Vagina (tissue), 2 donors: ENCODE measurements around the gene AZIN2. TPM values are rescaled to one million over a fixed set of nuclear protein-coding genes. Genes with fewer than 3 reads are reported as not detected.

Experiments used
- DNase-seq, 2 donors: peaks; one replicate each; pipeline ENCODE4 v3.0.0-alpha.2; 2017; ENCODE audit errors: extremely low spot score in 2 of 2
- H3K27ac ChIP-seq: fragments of 200-600 bp; sonication (generic); one replicate; pipeline ENCODE4 v1.5.1; 2019
- H3K27me3 ChIP-seq: fragments of 200-600 bp; sonication (generic); one replicate; pipeline ENCODE4 v1.5.1; 2019
- H3K36me3 ChIP-seq, 2 donors: fragments of 200-600 bp; sonication (generic); one replicate each; pipeline ENCODE4 v1.5.1; 2017 to 2019
- H3K4me1 ChIP-seq: fragments of 200-600 bp; sonication (generic); one replicate; pipeline ENCODE4 v1.5.1; 2019
- H3K4me3 ChIP-seq, 2 donors: fragments of 200-600 bp; sonication (generic); 1 replicate in 1 of 2; 2 replicates in 1 of 2; pipeline ENCODE4 v1.5.1; 2016 to 2019
- H3K9me3 ChIP-seq: fragments of 200-600 bp; sonication (generic); one replicate; pipeline ENCODE4 v1.5.1; 2019
- POLR2A ChIP-seq, 2 donors: fragments of 450-650 bp; IDR thresholded peaks; one replicate each; pipeline ENCODE4 v1.6.1; 2017; ENCODE audit warnings: antibody characterized with exemption in 2 of 2, mild to moderate bottlenecking in 2 of 2, moderate library complexity in 2 of 2
- POLR2AphosphoS5 ChIP-seq, 2 donors: sonication (generic); formaldehyde crosslinking; IDR thresholded peaks; one replicate each; pipeline ENCODE4 v1.9.0; 2017; ENCODE audit warnings: antibody characterized with exemption in 2 of 2, mild to moderate bottlenecking in 2 of 2, low read depth in 1 of 2; ENCODE audit not compliant: insufficient read depth in 1 of 2
- intact Hi-C: fragments of 100-400 bp; cut with DNase I; formaldehyde crosslinking; loops from one replicate; pipeline ENCODE4 v1.15.1; 2023
- total RNA-seq: library from RNA; depleted of rRNA; stranded (reverse); fragments of >200 nt; gene quantifications from one replicate; pipeline ENCODE4 v1.2.3, GENCODE V29; 2016
- TF ChIP-seq, protein P1 (sequence below), 3 experiments: fragments of 450-650 bp in 2 of 3; fragments of 200-600 bp in 1 of 3; sonication (generic) in 1 of 3; IDR thresholded peaks; one replicate each; pipeline ENCODE4 v1.5.1; 2017 to 2019; ENCODE audit warnings: antibody characterized with exemption in 3 of 3, mild to moderate bottlenecking in 2 of 3, moderate library complexity in 2 of 3

Gene AZIN2
- total RNA-seq, 1 donor from 2014 or later: 7.9 TPM

DNA sequence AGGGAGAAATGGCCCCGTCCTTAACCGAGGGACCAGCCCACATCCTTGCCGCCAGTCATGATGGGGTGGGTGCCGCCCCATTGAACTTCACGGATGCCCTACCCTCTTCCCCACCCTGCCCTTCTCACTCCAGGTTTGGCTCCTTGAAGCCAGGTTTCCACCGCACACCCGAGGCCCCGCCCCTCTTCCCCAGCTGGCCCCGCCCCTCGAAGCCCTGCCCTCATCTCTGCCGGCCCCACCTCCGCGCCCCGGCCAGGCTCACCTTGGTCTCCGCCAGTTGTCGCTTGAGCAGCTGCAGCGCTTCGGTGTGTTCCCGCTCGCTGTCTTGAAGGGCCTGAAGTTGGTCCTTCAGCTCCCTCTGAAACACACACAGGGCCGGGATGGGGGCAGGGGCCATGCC, 84.3 kb downstream of the AZIN2 start:
- DNase-seq: no peak
- peaks cover 0 to 5% of the 10 kb centered on the region in 2 donors for H3K36me3 ChIP-seq

DNA sequence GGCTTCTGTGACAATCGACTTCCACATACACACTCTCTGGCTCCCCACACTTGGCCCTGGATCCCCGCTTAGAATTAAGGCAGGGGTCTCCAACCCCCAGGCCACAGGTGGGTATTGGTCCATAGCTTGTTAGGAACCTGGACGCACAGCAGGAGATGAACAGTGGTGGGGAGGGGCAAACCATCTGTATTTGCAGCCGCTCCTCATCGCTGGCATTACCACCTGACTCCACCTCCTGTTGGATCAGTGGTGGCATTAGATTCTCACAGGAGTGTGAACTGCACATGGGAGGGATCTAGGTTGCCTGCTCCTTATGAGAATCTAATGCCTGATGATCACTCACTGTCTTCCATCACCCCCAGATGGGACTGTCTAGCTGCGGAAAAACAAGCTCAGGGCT, 84.9 kb downstream of the AZIN2 start:
- Histone ChIP-seq H3K27me3 (no peaks in the 10 kb centered on the region), H3K9me3 (no peaks in the 10 kb centered on the region), H3K36me3 (peaks cover 0 to 5% of the 10 kb centered on the region in 2 donors), H3K4me3 (no peak overlapping the region), H3K27ac (no peak overlapping the region), H3K4me1 (no peaks in the 10 kb centered on the region)
- no peak for DNase-seq
- intact Hi-C loops: no loop called here
- TF ChIP-seq POLR2AphosphoS5 (IDR thresholded peaks at IDR 0.05; ENCODE audit: insufficient read depth in 1 of 2, low read depth in 1 of 2) (no peak), POLR2A (IDR thresholded peaks at IDR 0.05) (no peak)
- TF ChIP-seq, protein P1, sequence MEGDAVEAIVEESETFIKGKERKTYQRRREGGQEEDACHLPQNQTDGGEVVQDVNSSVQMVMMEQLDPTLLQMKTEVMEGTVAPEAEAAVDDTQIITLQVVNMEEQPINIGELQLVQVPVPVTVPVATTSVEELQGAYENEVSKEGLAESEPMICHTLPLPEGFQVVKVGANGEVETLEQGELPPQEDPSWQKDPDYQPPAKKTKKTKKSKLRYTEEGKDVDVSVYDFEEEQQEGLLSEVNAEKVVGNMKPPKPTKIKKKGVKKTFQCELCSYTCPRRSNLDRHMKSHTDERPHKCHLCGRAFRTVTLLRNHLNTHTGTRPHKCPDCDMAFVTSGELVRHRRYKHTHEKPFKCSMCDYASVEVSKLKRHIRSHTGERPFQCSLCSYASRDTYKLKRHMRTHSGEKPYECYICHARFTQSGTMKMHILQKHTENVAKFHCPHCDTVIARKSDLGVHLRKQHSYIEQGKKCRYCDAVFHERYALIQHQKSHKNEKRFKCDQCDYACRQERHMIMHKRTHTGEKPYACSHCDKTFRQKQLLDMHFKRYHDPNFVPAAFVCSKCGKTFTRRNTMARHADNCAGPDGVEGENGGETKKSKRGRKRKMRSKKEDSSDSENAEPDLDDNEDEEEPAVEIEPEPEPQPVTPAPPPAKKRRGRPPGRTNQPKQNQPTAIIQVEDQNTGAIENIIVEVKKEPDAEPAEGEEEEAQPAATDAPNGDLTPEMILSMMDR (IDR thresholded peaks at IDR 0.05): no peak

More for the DNA sequence above, 84.3 kb downstream of the AZIN2 start:
- H3K4me1 ChIP-seq: no peaks in the 10 kb centered on the region
- intact Hi-C loops: no loop called here
- H3K9me3 ChIP-seq: no peaks in the 10 kb centered on the region
- no peak overlapping the region for H3K27ac ChIP-seq
- TF ChIP-seq, protein P1 (IDR thresholded peaks at IDR 0.05): no peak
- no peak for TF ChIP-seq POLR2AphosphoS5 (IDR thresholded peaks at IDR 0.05; ENCODE audit: insufficient read depth in 1 of 2, low read depth in 1 of 2)
- no peak for TF ChIP-seq POLR2A (IDR thresholded peaks at IDR 0.05)
- no peak overlapping the region for H3K4me3 ChIP-seq
- H3K27me3 ChIP-seq: no peaks in the 10 kb centered on the region

DNA sequence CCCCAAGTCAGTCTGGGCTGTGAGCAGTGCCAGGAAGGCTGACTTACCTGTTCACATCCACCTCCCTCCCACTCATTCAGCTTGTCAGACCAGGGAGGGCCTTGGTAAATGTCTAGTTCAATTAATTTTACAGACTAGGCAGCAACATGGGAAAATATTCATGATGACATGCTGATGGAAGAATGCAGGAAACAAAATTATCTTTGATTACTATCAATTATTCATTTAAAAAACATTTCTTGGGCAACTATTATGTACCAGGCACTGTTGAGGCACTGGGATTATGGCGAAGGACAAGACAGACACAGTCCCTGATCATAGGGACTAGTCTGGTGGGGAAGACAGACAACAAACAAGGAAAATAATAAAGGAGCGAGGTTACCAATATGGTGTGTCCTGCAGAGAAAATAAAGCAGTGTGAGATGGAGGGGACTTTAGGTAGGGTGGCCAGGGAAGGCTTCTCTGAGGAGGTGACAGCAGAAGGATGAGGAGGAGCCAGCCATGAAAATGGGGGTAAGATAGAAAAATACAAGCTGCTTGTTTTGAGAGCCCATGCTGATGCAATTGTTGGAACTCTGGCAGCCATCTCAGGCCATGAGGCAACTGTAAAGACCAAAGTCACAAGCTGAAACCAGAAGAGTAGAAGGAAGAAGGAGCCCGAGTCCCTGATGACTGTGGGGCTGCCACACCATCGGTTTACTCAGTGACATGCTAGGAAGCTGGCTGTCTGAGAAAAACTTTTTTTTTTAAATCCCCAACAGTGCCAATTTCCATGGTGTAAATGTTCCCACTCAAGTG, 86.9 kb downstream of the AZIN2 start:
- Histone ChIP-seq H3K27ac (no peak overlapping the region), H3K4me3 (no peak overlapping the region), H3K36me3 (peaks cover 0 to 5% of the 10 kb centered on the region in 2 donors), H3K4me1 (no peaks in the 10 kb centered on the region), H3K9me3 (no peaks in the 10 kb centered on the region), H3K27me3 (no peaks in the 10 kb centered on the region)
- intact Hi-C loops: no loop called here
- no peak for DNase-seq
- TF ChIP-seq POLR2A (IDR thresholded peaks at IDR 0.05) (no peak), POLR2AphosphoS5 (IDR thresholded peaks at IDR 0.05; ENCODE audit: insufficient read depth in 1 of 2, low read depth in 1 of 2) (no peak)
- TF ChIP-seq, protein P1 (IDR thresholded peaks at IDR 0.05): no peak

DNA sequence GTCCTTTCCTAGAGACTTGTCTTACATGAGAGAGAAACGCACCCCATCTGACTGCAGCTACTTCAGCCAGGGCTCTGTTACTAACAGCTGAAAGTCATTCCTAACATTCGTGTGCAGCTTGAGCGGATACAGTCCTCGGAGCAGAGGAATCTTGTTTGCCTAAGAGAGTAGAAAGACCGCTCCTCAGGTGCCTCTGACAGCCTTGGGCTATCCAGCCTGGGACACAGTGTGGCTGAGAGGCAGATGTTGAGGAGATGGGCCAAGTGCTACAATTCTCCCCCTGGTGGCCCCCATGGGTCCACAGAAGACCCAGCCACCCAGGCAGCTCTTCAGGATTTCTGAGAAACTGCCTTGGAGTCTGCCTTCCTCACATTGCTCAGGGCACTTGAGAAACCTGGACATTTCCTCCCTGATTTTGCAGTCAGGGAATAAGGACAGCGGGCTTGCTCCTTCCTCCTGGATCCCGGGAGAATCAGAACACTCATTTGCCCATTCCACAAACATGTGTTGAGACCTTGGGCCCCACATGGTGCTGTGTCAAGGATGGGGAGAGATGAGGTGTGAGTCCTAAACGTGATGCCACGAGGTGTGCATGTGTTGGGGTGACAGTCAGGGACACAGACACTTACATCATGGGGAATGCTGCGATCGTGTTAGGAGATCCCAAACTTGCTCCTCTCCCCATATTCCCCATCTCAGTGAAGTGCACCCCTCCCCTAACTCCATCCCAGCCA, 87.8 kb downstream of the AZIN2 start:
- no peaks in the 10 kb centered on the region for H3K9me3 ChIP-seq
- no peaks in the 10 kb centered on the region for H3K4me1 ChIP-seq
- intact Hi-C loops: no loop called here
- DNase-seq: no peak
- H3K36me3 ChIP-seq: peaks cover 0 to 5% of the 10 kb centered on the region in 2 donors
- H3K27me3 ChIP-seq: no peaks in the 10 kb centered on the region
- TF ChIP-seq, protein P1 (IDR thresholded peaks at IDR 0.05): no peak
- TF ChIP-seq POLR2A (IDR thresholded peaks at IDR 0.05) (no peak), POLR2AphosphoS5 (IDR thresholded peaks at IDR 0.05; ENCODE audit: insufficient read depth in 1 of 2, low read depth in 1 of 2) (no peak)
- H3K4me3 ChIP-seq: no peak overlapping the region
- H3K27ac ChIP-seq: no peak overlapping the region
